Testis (tissue), 3 donors: ENCODE data around the gene ZNF280A. TPM values are rescaled to one million over a fixed set of nuclear protein-coding genes. Genes with fewer than 3 reads are reported as not detected.

Experiments
- DNase-seq: peaks from one replicate; pipeline ENCODE4 v3.0.0-alpha.2; 2019
- H3K27ac ChIP-seq, 2 donors: fragments of 200-600 bp; sonication (generic); one replicate each; pipeline ENCODE4 v1.5.1; 2019
- H3K27me3 ChIP-seq: fragments of 200-600 bp; sonication (generic); one replicate; pipeline ENCODE4 v1.5.1; 2019
- H3K36me3 ChIP-seq: fragments of 200-600 bp; sonication (generic); one replicate; pipeline ENCODE4 v1.5.1; 2017; ENCODE audit warnings: low read depth; ENCODE audit errors: missing control alignments
- H3K4me1 ChIP-seq: fragments of 200-600 bp; sonication (generic); one replicate; pipeline ENCODE4 v1.5.1; 2019
- H3K4me3 ChIP-seq, 2 donors: fragments of 200-600 bp; sonication (generic); one replicate each; pipeline ENCODE4 v1.5.1; 2017 to 2019
- H3K9me3 ChIP-seq: fragments of 200-600 bp; sonication (generic); one replicate; pipeline ENCODE4 v1.5.1; 2017
- POLR2A ChIP-seq: fragments of 450-650 bp; IDR thresholded peaks from one replicate; pipeline ENCODE4 v1.6.1; 2017; ENCODE audit warnings: antibody characterized with exemption, mild to moderate bottlenecking, moderate library complexity
- WGBS, 2 donors: methylation state at CpG; one replicate each; pipeline ENCODE4 v1.1.5; 2018; 5-methylcytosine and 5-hydroxymethylcytosine counted together
- intact Hi-C: fragments of 100-400 bp; cut with DNase I; formaldehyde crosslinking; loops from one replicate; pipeline ENCODE4 v1.15.1; 2023; ENCODE audit warnings: low total_unique reads
- polyA plus RNA-seq: library from polyadenylated mRNA; stranded (reverse); fragments of 350-450 nt; fragmentation: Illumina TruSeq; extraction: RNeasy Lipid Tissue Mini Kit (QIAGEN cat#74804); gene quantifications from one replicate; pipeline ENCODE4 v1.2.3, GENCODE V29; 2014; ENCODE audit warnings: low read depth, low replicate concordance; ENCODE audit not compliant: insufficient read depth
- total RNA-seq, 2 donors: library from RNA; depleted of rRNA; stranded (reverse); fragments of >200 nt; gene quantifications; one replicate each; pipeline ENCODE4 v1.2.3, GENCODE V29; 2016
- TF ChIP-seq, protein P1 (sequence below), 3 experiments: fragments of 450-650 bp in 2 of 3; fragments of 200-600 bp in 1 of 3; sonication (generic) in 1 of 3; IDR thresholded peaks; one replicate each; pipeline ENCODE4 v1.5.1; 2016 to 2019; ENCODE audit warnings: antibody characterized with exemption in 3 of 3, mild to moderate bottlenecking in 2 of 3, moderate library complexity in 1 of 3

The ZNF280A gene
- total and polyA plus RNA-seq, 3 donors from 2014 or later = 0.38 to 1.1 (median 0.43) TPM

GRCh38 chr22:22531770-22532546 lies 11.9 kb upstream of the ZNF280A start:
- no peaks in the 10 kb centered on the region for H3K36me3 ChIP-seq
- no peak for TF ChIP-seq POLR2A
- TF ChIP-seq, protein P1, sequence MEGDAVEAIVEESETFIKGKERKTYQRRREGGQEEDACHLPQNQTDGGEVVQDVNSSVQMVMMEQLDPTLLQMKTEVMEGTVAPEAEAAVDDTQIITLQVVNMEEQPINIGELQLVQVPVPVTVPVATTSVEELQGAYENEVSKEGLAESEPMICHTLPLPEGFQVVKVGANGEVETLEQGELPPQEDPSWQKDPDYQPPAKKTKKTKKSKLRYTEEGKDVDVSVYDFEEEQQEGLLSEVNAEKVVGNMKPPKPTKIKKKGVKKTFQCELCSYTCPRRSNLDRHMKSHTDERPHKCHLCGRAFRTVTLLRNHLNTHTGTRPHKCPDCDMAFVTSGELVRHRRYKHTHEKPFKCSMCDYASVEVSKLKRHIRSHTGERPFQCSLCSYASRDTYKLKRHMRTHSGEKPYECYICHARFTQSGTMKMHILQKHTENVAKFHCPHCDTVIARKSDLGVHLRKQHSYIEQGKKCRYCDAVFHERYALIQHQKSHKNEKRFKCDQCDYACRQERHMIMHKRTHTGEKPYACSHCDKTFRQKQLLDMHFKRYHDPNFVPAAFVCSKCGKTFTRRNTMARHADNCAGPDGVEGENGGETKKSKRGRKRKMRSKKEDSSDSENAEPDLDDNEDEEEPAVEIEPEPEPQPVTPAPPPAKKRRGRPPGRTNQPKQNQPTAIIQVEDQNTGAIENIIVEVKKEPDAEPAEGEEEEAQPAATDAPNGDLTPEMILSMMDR (IDR thresholded peaks at IDR 0.05) = no peak
- 74 to 77% methylated on average over 7 of the region's 7 CpGs for WGBS, 2 donors
- no peak for DNase-seq
- no peaks in the 10 kb centered on the region for H3K27me3 ChIP-seq
- H3K4me1 ChIP-seq = no peaks in the 10 kb centered on the region
- no peak overlapping the region for H3K27ac ChIP-seq
- H3K9me3 ChIP-seq = no peaks in the 10 kb centered on the region
- H3K4me3 ChIP-seq = no peak overlapping the region
- intact Hi-C loops = no loop called here

DNA sequence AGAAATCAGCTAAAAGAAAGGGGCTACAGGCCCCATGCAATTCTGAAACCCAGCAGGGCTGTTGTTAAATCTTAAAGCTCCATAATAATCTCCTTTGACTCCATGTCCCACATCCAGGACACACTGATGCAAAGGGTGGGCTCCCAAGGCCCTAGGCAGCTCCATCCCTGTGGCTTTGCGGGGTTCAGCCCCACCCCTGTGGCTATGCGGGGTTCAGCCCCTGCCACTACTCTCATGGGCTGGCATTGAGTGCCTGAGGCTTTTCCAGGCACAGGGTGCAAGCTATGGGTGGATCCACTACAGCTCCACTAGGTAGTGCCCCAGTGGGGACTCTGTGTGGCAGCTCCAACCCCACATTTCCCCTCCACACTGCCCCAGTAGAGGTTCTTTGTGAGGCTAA lies 8.7 kb upstream of the ZNF280A start:
- TF ChIP-seq, protein P1 (IDR thresholded peaks at IDR 0.05) = no peak
- no peak for TF ChIP-seq POLR2A
- WGBS, 2 donors = 88 to 100% methylated on average over 2 of the region's 2 CpGs
- no peaks in the 10 kb centered on the region for H3K9me3 ChIP-seq
- no peak overlapping the region for H3K27ac ChIP-seq
- H3K4me3 ChIP-seq = no peak overlapping the region
- H3K36me3 ChIP-seq = no peaks in the 10 kb centered on the region
- no peak for DNase-seq
- H3K27me3 ChIP-seq = no peaks in the 10 kb centered on the region
- intact Hi-C loops = no loop called here
- no peaks in the 10 kb centered on the region for H3K4me1 ChIP-seq

- Histone ChIP-seq H3K4me3 (no peak overlapping the region), H3K36me3 (no peaks in the 10 kb centered on the region), H3K27ac (no peak overlapping the region), H3K27me3 (no peaks in the 10 kb centered on the region), H3K4me1 (no peaks in the 10 kb centered on the region), H3K9me3 (no peaks in the 10 kb centered on the region)
- no peak for TF ChIP-seq POLR2A
- TF ChIP-seq, protein P1 (IDR thresholded peaks at IDR 0.05) = no peak
- DNase-seq = no peak
- intact Hi-C loops = no loop called here
- WGBS, 2 donors = 85 to 88% methylated on average over 5 of the region's 5 CpGs
These were observed 7.2 kb upstream of the ZNF280A start for GRCh38 chr22:22527312-22527711.

- intact Hi-C loops = no loop called here
- H3K36me3 ChIP-seq = no peaks in the 10 kb centered on the region
- no peak overlapping the region for H3K27ac ChIP-seq
- H3K9me3 ChIP-seq = no peaks in the 10 kb centered on the region
- H3K4me1 ChIP-seq = no peaks in the 10 kb centered on the region
- TF ChIP-seq POLR2A = no peak
- TF ChIP-seq, protein P1 (IDR thresholded peaks at IDR 0.05) = no peak
- no peaks in the 10 kb centered on the region for H3K27me3 ChIP-seq
- WGBS, 2 donors = 90 to 97% methylated on average over 4 of the region's 4 CpGs
- no peak overlapping the region for H3K4me3 ChIP-seq
- no peak for DNase-seq
These were observed 6.2 kb upstream of the ZNF280A start for GRCh38 chr22:22526125-22526912.
